MCF 10A (cell line): ENCODE data around the gene TBKBP1. TPM values are rescaled to one million over a fixed set of nuclear protein-coding genes. Genes with fewer than 3 reads are reported as not detected.

Experiments
- BruUV-seq: library from RNA; stranded (reverse); fragments of 400-500 nt; replicated peaks from 2 replicates; lab custom pipeline; 2021; lab: Mats Ljungman, UMichigan
- CTCF ChIA-PET: fragments of 300-600 bp; sonication (Branson Sonifier 250); formaldehyde crosslinking; extraction: SDS; loops from one replicate; lab custom pipeline; 2021; ENCODE audit warnings: antibody characterized with exemption, inconsistent platforms; lab: Yijun Ruan, JAX
- POLR2A ChIA-PET: fragments of 300-600, 350-650 bp; sonication (Branson Sonifier 250); formaldehyde crosslinking; extraction: SDS; loops from one replicate; lab custom pipeline; 2020; ENCODE audit warnings: antibody characterized with exemption, inconsistent platforms; lab: Yijun Ruan, JAX
- DNase-seq: peaks from one replicate; pipeline ENCODE4 v3.0.0-alpha.2; 2018; ENCODE audit not compliant: unreplicated experiment
- H3K27ac Mint-ChIP-seq: one replicate; pipeline ENCODE4 v1.8.0; 2022; ENCODE audit warnings: mild to moderate bottlenecking, low read depth, mixed read lengths; ENCODE audit not compliant: unreplicated experiment
- H3K27me3 Mint-ChIP-seq: one replicate; pipeline ENCODE4 v1.8.0; 2022; ENCODE audit warnings: mixed read lengths; ENCODE audit not compliant: insufficient read depth, unreplicated experiment
- H3K36me3 Mint-ChIP-seq: one replicate; pipeline ENCODE4 v1.8.0; 2022; ENCODE audit warnings: mild to moderate bottlenecking, moderate library complexity, mixed read lengths; ENCODE audit not compliant: insufficient read depth, unreplicated experiment
- H3K4me1 Mint-ChIP-seq: one replicate; pipeline ENCODE4 v1.8.0; 2022; ENCODE audit warnings: mixed read lengths; ENCODE audit not compliant: insufficient read depth, unreplicated experiment
- H3K4me3 Mint-ChIP-seq: one replicate; pipeline ENCODE4 v1.8.0; 2022; ENCODE audit warnings: mild to moderate bottlenecking, moderate library complexity, mixed read lengths; ENCODE audit not compliant: unreplicated experiment
- H3K9me3 Mint-ChIP-seq: one replicate; pipeline ENCODE4 v1.8.0; 2022; ENCODE audit warnings: mixed read lengths; ENCODE audit not compliant: unreplicated experiment
- CTCF ChIP-seq: fragments of 200-600 bp; IDR thresholded peaks from one replicate; pipeline ENCODE4 v1.8.0; 2022; ENCODE audit warnings: antibody characterized with exemption, mild to moderate bottlenecking; ENCODE audit not compliant: unreplicated experiment
- intact Hi-C: fragments of 100-400 bp; cut with micrococcal nuclease; formaldehyde crosslinking; loops from 2 replicates; pipeline ENCODE4 v1.14.1; 2022
- total RNA-seq: library from RNA; stranded (reverse); gene quantifications from 2 replicates; pipeline ENCODE4 v1.2.3, GENCODE V29; 2022

Gene TBKBP1
- total RNA-seq, 1 experiment from 2014 or later = 0.40 TPM

DNA sequence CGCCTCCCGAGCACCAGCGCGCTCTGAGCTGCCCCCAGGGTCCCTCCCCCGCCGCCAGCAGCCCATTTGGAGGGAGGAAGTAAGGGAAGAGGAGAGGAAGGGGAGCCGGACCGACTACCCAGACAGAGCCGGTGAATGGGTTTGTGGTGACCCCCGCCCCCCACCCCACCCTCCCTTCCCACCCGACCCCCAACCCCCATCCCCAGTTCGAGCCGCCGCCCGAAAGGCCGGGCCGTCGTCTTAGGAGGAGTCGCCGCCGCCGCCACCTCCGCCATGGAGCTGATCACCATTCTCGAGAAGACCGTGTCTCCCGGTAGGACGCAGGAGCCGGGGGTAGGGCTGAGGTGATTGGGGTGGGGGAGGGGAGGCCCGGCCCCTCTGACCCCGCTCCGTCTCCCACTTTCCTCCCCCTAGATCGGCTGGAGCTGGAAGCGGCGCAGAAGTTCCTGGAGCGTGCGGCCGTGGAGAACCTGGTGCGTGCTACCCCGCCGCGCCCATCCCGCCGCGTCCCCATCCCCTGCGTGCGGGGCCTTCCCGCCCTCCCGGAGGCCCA is 43.9 kb upstream of the TBKBP1 start:
- POLR2A ChIA-PET = interaction anchor here (0.7 to 3.6 kb wide), 25 partner anchors 9 to 581 kb away, joined by 3 to 31 read pairs (median 4); partner anchors contain the start of genes LRRC46, MRPL10 and SP6
- peaks cover 47% of the 10 kb centered on the region for H3K36me3 Mint-ChIP-seq
- no peak for DNase-seq

GRCh38 chr17:47650525-47651522 is 43.1 kb upstream of the TBKBP1 start:
- Mint-ChIP-seq H3K27me3 (no peaks in the 10 kb centered on the region), H3K4me3 (peak overlapping the region; percentile 88), H3K4me1 (peaks cover 33% of the 10 kb centered on the region), H3K27ac (peak overlapping the region; percentile 91), H3K9me3 (no peaks in the 10 kb centered on the region), H3K36me3 (peaks cover 54% of the 10 kb centered on the region)
- ChIA-PET POLR2A (interaction anchor here (0.6 to 3.6 kb wide), 13 partner anchors 8 to 200 kb away, joined by 3 to 25 read pairs (median 4); partner anchors contain the start of gene SP6), CTCF (interaction anchor here (0.6 to 1.2 kb wide), 3 partner anchors 13 to 148 kb away, joined by 3 read pairs; no protein-coding TSS in a partner anchor)
- peak; percentile 95 for DNase-seq
- intact Hi-C loops = no loop called here
- TF ChIP-seq CTCF = no peak
- no TSS peak for BruUV-seq

More for the DNA sequence above, 43.9 kb upstream of the TBKBP1 start:
- no peaks in the 10 kb centered on the region for H3K9me3 Mint-ChIP-seq
- no TSS peak for BruUV-seq
- intact Hi-C loops = no loop called here
- H3K4me3 Mint-ChIP-seq = peak overlapping the region; percentile 88
- H3K27ac Mint-ChIP-seq = peak overlapping the region; percentile 91
- CTCF ChIA-PET = interaction anchor here (1.0 kb wide), 1 partner anchor 28 kb away, joined by 3 read pairs; no protein-coding TSS in a partner anchor
- peaks cover 26% of the 10 kb centered on the region for H3K4me1 Mint-ChIP-seq
- no peaks in the 10 kb centered on the region for H3K27me3 Mint-ChIP-seq
- no peak for TF ChIP-seq CTCF

- ChIA-PET CTCF (interaction anchor here (0.6 to 1.2 kb wide), 3 partner anchors 12 to 147 kb away, joined by 3 read pairs; no protein-coding TSS in a partner anchor), POLR2A (interaction anchor here (1.0 to 3.6 kb wide), 5 partner anchors 13 to 199 kb away, joined by 3 to 25 read pairs (median 4); partner anchors contain the start of gene SP6)
- Mint-ChIP-seq H3K27me3 (no peaks in the 10 kb centered on the region), H3K9me3 (no peaks in the 10 kb centered on the region), H3K4me1 (peaks cover 33% of the 10 kb centered on the region), H3K4me3 (peak overlapping the region; percentile 88), H3K36me3 (peaks cover 62% of the 10 kb centered on the region), H3K27ac (no peak overlapping the region)
- no peak for DNase-seq
- BruUV-seq = TSS peak; percentile 35
- no peak for TF ChIP-seq CTCF
- intact Hi-C loops = no loop called here
Measured at GRCh38 chr17:47651704-47652103, 42.3 kb upstream of the TBKBP1 start.
